Measurements from ENCODE around the gene RBM15B.
"Not testable (repeated sequence)": the region's sequence is repeated elsewhere in the genome, so short reads cannot be mapped to it uniquely, and the experiment has no call there.

RBM15B gene

GRCh38 chr3:51378726-51379125 lies 12.4 kb upstream of the RBM15B start:
- DNase-seq, result no peak

GRCh38 chr3:51379301-51379700 lies 11.8 kb upstream of the RBM15B start:
- no peak for DNase-seq

- no peak for DNase-seq
These were observed 11.2 kb upstream of the RBM15B start for GRCh38 chr3:51379746-51380455.

GRCh38 chr3:51380601-51381332 lies 10.3 kb upstream of the RBM15B start:
- DNase-seq, result no peak

GRCh38 chr3:51381333-51381705 lies 9.8 kb upstream of the RBM15B start:
- DNase-seq, result no peak

GRCh38 chr3:51382076-51382745 lies 8.9 kb upstream of the RBM15B start:
- no peak for DNase-seq

GRCh38 chr3:51382947-51383578 lies 8.0 kb upstream of the RBM15B start:
- no peak for DNase-seq

- no peak for DNase-seq
These were observed 6.9 kb upstream of the RBM15B start for GRCh38 chr3:51384055-51384725.

GRCh38 chr3:51384726-51385473 lies 6.2 kb upstream of the RBM15B start, which contains the start of gene MANF:
MANF (plus strand) TSS chr3:51385291; CDS start chr3:51385343, 52 bp downstream.
- peak; percentile 76 for DNase-seq

GRCh38 chr3:51385621-51386091 lies 5.4 kb upstream of the RBM15B start:
- no peak for DNase-seq

- DNase-seq, result no peak
These were observed 4.8 kb upstream of the RBM15B start for GRCh38 chr3:51386159-51386851.

- no peak for DNase-seq
These were observed 4.2 kb upstream of the RBM15B start for GRCh38 chr3:51386852-51387229.

- DNase-seq, result not testable (repeated sequence)
These were observed 3.8 kb upstream of the RBM15B start for GRCh38 chr3:51387281-51387680.

GRCh38 chr3:51388286-51389029 lies 2.6 kb upstream of the RBM15B start:
- no peak for DNase-seq

- DNase-seq, result peak; percentile 1
These were observed 1.5 kb upstream of the RBM15B start for GRCh38 chr3:51389423-51390183.

- DNase-seq, result no peak
These were observed 625 bp upstream of the RBM15B start for GRCh38 chr3:51390246-51391074.

- no peak for DNase-seq
These were observed 675 bp downstream of the RBM15B start for GRCh38 chr3:51391566-51392354.

Data from NCI-H2171 (cell line).